SU-DHL-6 (cell line): ENCODE data around the gene FOXP4.

Source experiments
- H2AFZ ChIP-seq: fragments of 200-600 bp; sonication (generic); 2 replicates; pipeline ENCODE4 v1.6.1; 2014; ENCODE audit warnings: low read depth, mild to moderate bottlenecking, moderate library complexity, mixed read lengths, antibody characterized with exemption, low read length; ENCODE audit not compliant: severe bottlenecking
- H3F3A ChIP-seq: fragments of 200-600 bp; shearing (Covaris generic); 2 replicates; pipeline ENCODE4 v1.6.0; 2016; ENCODE audit warnings: antibody characterized with exemption, mild to moderate bottlenecking; ENCODE audit not compliant: insufficient read depth
- H3K27ac ChIP-seq: fragments of 200-600 bp; sonication (generic); 2 replicates; pipeline ENCODE4 v1.5.1; 2016; ENCODE audit warnings: low read depth, mild to moderate bottlenecking, low read length, moderate library complexity, mixed read lengths
- H3K27me3 ChIP-seq: fragments of 200-600 bp; sonication (generic), shearing (Covaris generic); 2 replicates; pipeline ENCODE4 v1.6.0; 2014; ENCODE audit warnings: mild to moderate bottlenecking, low read length
- H3K36me3 ChIP-seq: fragments of 200-600 bp; sonication (generic); 2 replicates; pipeline ENCODE4 v1.6.1; 2014; ENCODE audit warnings: mild to moderate bottlenecking, low read length, mixed read lengths
- H3K4me2 ChIP-seq: fragments of 300-600, 200-600 bp; shearing (Covaris generic), sonication (generic); 2 replicates; pipeline ENCODE4 v1.6.0; 2014; ENCODE audit warnings: low read length, low read depth, mild to moderate bottlenecking; ENCODE audit not compliant: poor library complexity, severe bottlenecking
- H3K4me3 ChIP-seq: fragments of 200-600 bp; sonication (generic); 2 replicates; pipeline ENCODE4 v1.5.1; 2014; ENCODE audit warnings: antibody characterized with exemption, low read length, mild to moderate bottlenecking, mixed read lengths; ENCODE audit not compliant: insufficient read depth, poor library complexity, severe bottlenecking
- H3K79me2 ChIP-seq: fragments of 200-600 bp; sonication (generic); 2 replicates; pipeline ENCODE4 v1.6.1; 2014; ENCODE audit warnings: mild to moderate bottlenecking, low read length, moderate library complexity; ENCODE audit not compliant: insufficient read depth
- H3K9ac ChIP-seq: fragments of 200-600 bp; sonication (generic); 2 replicates; pipeline ENCODE4 v1.7.0; 2014; ENCODE audit warnings: mild to moderate bottlenecking, low read length
- H3K9me2 ChIP-seq: fragments of 200-600 bp; sonication (generic); replicated peaks from 2 replicates; pipeline ENCODE4 v1.6.1; 2014; ENCODE audit warnings: low read length; ENCODE audit not compliant: insufficient read depth
- H3K9me3 ChIP-seq: fragments of 200-600 bp; sonication (generic); 2 replicates; pipeline ENCODE4 v1.6.1; 2014; ENCODE audit warnings: low read length, mixed read lengths; ENCODE audit not compliant: insufficient read depth
- H4K20me1 ChIP-seq: fragments of 200-600 bp; sonication (generic); 2 replicates; pipeline ENCODE4 v1.6.1; 2014; ENCODE audit warnings: low read depth, mild to moderate bottlenecking, antibody characterized with exemption, low read length, moderate library complexity, mixed read lengths
- CTCF ChIP-seq: fragments of 200-600 bp; sonication (generic); IDR thresholded peaks from one replicate; pipeline ENCODE4 v1.5.1; 2017; ENCODE audit warnings: antibody characterized with exemption, mild to moderate bottlenecking, low read length, moderate library complexity; ENCODE audit not compliant: insufficient read depth, poor library complexity, severe bottlenecking
- EZH2phosphoT487 ChIP-seq: fragments of 200-600 bp; sonication (generic), shearing (Covaris generic); conservative IDR thresholded peaks from 2 replicates; pipeline ENCODE4 v1.6.1; 2018; ENCODE audit warnings: mild to moderate bottlenecking, antibody characterized with exemption, low read length, moderate library complexity, mixed read lengths

FOXP4 gene

GRCh38 chr6:41636833-41637193, 90.6 kb downstream of the FOXP4 start:
- no peaks in the 10 kb centered on the region for H4K20me1 ChIP-seq
- H3K9me3 ChIP-seq, result no peaks in the 10 kb centered on the region
- H3F3A ChIP-seq, result no peaks in the 10 kb centered on the region
- no peak overlapping the region for H3K9ac ChIP-seq
- H3K27me3 ChIP-seq, result 0 out of 2 replicates have a peak, but pooled peaks cover 3% of the 10 kb centered on the region
- no peak overlapping the region for H3K4me2 ChIP-seq
- no peak overlapping the region for H3K4me3 ChIP-seq
- TF ChIP-seq CTCF (no peak), EZH2phosphoT487 (no peak)
- no peaks in the 10 kb centered on the region for H3K9me2 ChIP-seq
- no peaks in the 10 kb centered on the region for H3K79me2 ChIP-seq
- H3K36me3 ChIP-seq, result no peaks in the 10 kb centered on the region
- H3K27ac ChIP-seq, result no peak overlapping the region
- H2AFZ ChIP-seq, result no peak overlapping the region

GRCh38 chr6:41637194-41638001, 91.2 kb downstream of the FOXP4 start:
- TF ChIP-seq EZH2phosphoT487 (no peak), CTCF (no peak)
- Histone ChIP-seq H3K9ac (no peak overlapping the region), H3K4me2 (no peak overlapping the region), H3K79me2 (no peaks in the 10 kb centered on the region), H3K4me3 (no peak overlapping the region), H3K9me2 (no peaks in the 10 kb centered on the region), H3K27me3 (0 out of 2 replicates have a peak, but pooled peaks cover 3% of the 10 kb centered on the region), H2AFZ (no peak overlapping the region), H4K20me1 (no peaks in the 10 kb centered on the region), H3K36me3 (no peaks in the 10 kb centered on the region), H3F3A (no peaks in the 10 kb centered on the region), H3K9me3 (no peaks in the 10 kb centered on the region), H3K27ac (no peak overlapping the region)

- no peaks in the 10 kb centered on the region for H3K36me3 ChIP-seq
- H3K4me3 ChIP-seq, result no peak within 1 kb of the TSS
- 0 out of 2 replicates have a peak, but pooled peaks cover 3% of the 10 kb centered on the region for H3K27me3 ChIP-seq
- no peaks in the 10 kb centered on the region for H3K79me2 ChIP-seq
- H3K9me2 ChIP-seq, result no peaks in the 10 kb centered on the region
- H4K20me1 ChIP-seq, result no peaks in the 10 kb centered on the region
- no peak within 1 kb of the TSS for H3K4me2 ChIP-seq
- H2AFZ ChIP-seq, result no peak within 1 kb of the TSS
- no peak within 1 kb of the TSS for H3K9ac ChIP-seq
- no peaks in the 10 kb centered on the region for H3K9me3 ChIP-seq
- no peaks in the 10 kb centered on the region for H3F3A ChIP-seq
- no peak within 1 kb of the TSS for H3K27ac ChIP-seq
- TF ChIP-seq CTCF (no peak), EZH2phosphoT487 (no peak)
These were observed 92.1 kb downstream of the FOXP4 start, which contains the start of gene MDFI for GRCh38 chr6:41638002-41638934. TSS of gene MDFI (plus strand) at chr6:41638468. CDS start at chr6:41638750, 282 bp downstream.
